Activated CD4-positive, alpha-beta memory T cell treated with anti-CD3 and anti-CD28 coated beads for 36 hours (primary cell): ENCODE results near the gene MUC2. TPM values are rescaled to one million over a fixed set of nuclear protein-coding genes. Genes with fewer than 3 reads are reported as not detected.

Source experiments
- CTCF ChIA-PET: fragments of 350-600 bp; sonication (Branson Sonifier 250); formaldehyde crosslinking; loops from one replicate; lab custom pipeline; 2021; ENCODE audit warnings: antibody characterized with exemption, inconsistent platforms; lab: Charles Lee
- POLR2A ChIA-PET: fragments of 350-600 bp; sonication (Branson Sonifier 250); formaldehyde crosslinking; loops from one replicate; lab custom pipeline; 2021; ENCODE audit warnings: antibody characterized with exemption; lab: Charles Lee
- DNase-seq: peaks from one replicate; pipeline ENCODE4 v3.0.0-alpha.2; 2020
- H3K27ac Mint-ChIP-seq: one replicate; pipeline ENCODE4 v1.8.0; 2021; ENCODE audit warnings: mixed read lengths
- H3K27me3 Mint-ChIP-seq: one replicate; pipeline ENCODE4 v1.8.0; 2021; ENCODE audit warnings: mixed read lengths
- H3K36me3 Mint-ChIP-seq: one replicate; pipeline ENCODE4 v1.8.0; 2021; ENCODE audit warnings: mixed read lengths
- H3K4me1 Mint-ChIP-seq: one replicate; pipeline ENCODE4 v1.8.0; 2021; ENCODE audit warnings: low read depth, mixed read lengths
- H3K4me3 Mint-ChIP-seq: one replicate; pipeline ENCODE4 v1.8.0; 2021; ENCODE audit warnings: mild to moderate bottlenecking, mixed read lengths
- H3K9me3 Mint-ChIP-seq: one replicate; pipeline ENCODE4 v1.8.0; 2021; ENCODE audit warnings: mixed read lengths
- intact Hi-C: fragments of 100-400 bp; cut with micrococcal nuclease; formaldehyde crosslinking; loops from one replicate; pipeline ENCODE4 v1.15.1; 2023
- total RNA-seq, 2 experiments: library from RNA; stranded (reverse); gene quantifications; one replicate each; pipeline ENCODE4 v1.2.3, GENCODE V29; 2021

MUC2 gene
- total RNA-seq, 2 experiments from 2014 or later = not detected

DNA sequence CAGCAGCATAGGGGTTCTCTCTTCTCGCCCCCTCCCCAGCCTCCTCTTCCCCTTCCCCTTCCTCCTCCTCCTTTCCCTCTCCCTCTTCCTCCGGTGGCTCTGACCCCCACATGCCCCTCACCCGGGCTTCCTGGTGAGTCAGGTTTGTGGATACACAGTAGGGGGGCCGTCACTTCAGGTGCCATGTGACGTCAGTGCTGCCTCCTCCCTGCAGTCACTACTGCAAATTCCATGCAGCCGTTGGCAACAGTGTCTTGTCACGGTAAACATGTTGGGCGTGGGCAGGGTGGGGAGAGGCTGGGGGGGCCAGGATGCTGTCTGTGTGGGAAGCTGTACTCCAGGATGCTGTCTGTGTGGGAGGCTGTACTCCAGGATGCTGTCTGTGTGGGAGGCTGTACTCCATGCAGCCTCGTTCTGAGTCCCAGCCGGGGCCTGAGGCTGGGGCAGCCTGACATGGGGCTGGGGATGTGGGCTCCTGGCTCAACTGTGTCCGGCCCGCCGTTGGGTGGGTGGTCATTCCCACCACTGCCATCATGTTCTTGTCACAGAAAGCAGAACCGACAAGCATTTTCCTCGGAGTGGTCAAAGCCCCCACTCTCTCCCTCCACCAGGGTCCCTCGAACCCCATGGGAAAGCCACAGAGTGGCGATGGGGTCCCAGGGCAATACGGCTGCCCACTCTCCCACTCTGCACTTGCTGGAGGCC lies 2.4 kb upstream of the MUC2 start:
- no peak overlapping the region for H3K27ac Mint-ChIP-seq

DNA sequence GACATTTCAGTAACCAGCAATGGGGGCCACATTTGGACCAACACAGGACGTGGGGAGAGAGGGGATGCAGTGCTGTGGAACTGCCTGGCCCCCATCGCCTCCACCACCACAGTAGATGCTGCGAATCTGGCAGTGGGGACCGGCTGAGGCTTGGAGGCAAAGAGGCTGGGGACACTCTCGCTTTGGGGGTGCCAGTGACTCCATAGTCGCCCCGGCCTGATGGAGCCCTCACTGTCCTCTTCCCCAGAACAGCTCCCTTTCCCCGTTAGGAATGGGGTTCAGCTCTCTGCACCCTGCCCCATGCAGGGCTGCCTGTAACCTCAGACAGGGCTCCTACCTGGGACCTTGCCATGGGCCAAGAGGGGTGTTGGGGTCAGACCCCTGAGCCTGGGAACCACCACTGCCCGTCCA lies 1.8 kb upstream of the MUC2 start:
- intact Hi-C loops = no loop called here
- Mint-ChIP-seq H3K4me1 (no peaks in the 10 kb centered on the region), H3K9me3 (no peaks in the 10 kb centered on the region), H3K36me3 (no peaks in the 10 kb centered on the region), H3K27me3 (peaks cover 2% of the 10 kb centered on the region), H3K4me3 (no peak overlapping the region), H3K27ac (no peak overlapping the region)
- ChIA-PET POLR2A (no interaction called here), CTCF (no interaction called here)
- DNase-seq = peak; percentile 3

More for the DNA sequence above, 2.4 kb upstream of the MUC2 start:
- no peak overlapping the region for H3K4me3 Mint-ChIP-seq
- H3K9me3 Mint-ChIP-seq = no peaks in the 10 kb centered on the region
- no peaks in the 10 kb centered on the region for H3K4me1 Mint-ChIP-seq
- H3K27me3 Mint-ChIP-seq = peaks cover 2% of the 10 kb centered on the region
- peak; percentile 1 for DNase-seq
- POLR2A ChIA-PET = no interaction called here
- intact Hi-C loops = no loop called here
- no peaks in the 10 kb centered on the region for H3K36me3 Mint-ChIP-seq
- CTCF ChIA-PET = no interaction called here

DNA sequence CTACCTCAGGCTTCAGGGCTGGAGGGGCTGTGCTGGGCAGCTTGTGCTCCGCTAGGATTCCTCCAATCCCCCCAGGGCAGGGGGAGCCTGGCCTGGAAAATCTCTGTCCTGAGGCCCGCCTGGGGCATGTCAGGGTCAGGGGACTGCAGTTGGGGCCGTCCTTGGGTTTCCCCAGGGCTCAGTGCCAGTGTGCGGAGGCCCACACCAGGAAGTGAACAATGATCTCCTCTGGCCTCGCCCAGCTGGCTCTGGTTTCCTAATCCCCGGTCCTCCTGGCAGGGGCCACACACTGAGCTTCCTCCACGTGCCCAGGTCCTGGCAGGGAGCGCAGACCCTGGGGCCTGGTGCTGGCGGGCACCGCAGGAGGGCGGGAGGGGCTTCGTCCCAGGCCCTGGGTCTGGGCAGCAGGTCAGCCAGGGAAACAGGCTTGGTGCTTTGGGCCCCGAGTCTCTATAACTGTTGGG lies 1.4 kb upstream of the MUC2 start:
- Mint-ChIP-seq H3K27ac (no peak overlapping the region), H3K9me3 (no peaks in the 10 kb centered on the region), H3K27me3 (peaks cover 2% of the 10 kb centered on the region), H3K4me1 (no peaks in the 10 kb centered on the region), H3K4me3 (no peak overlapping the region), H3K36me3 (no peaks in the 10 kb centered on the region)
- DNase-seq = no peak
- POLR2A ChIA-PET = no interaction called here
- intact Hi-C loops = no loop called here
- CTCF ChIA-PET = no interaction called here

- intact Hi-C loops = no loop called here
- ChIA-PET POLR2A (no interaction called here), CTCF (no interaction called here)
- H3K27me3 Mint-ChIP-seq = peaks cover 2% of the 10 kb centered on the region
- H3K4me1 Mint-ChIP-seq = no peaks in the 10 kb centered on the region
- no peaks in the 10 kb centered on the region for H3K9me3 Mint-ChIP-seq
- peak; percentile 3 for DNase-seq
- H3K4me3 Mint-ChIP-seq = no peak overlapping the region
- H3K27ac Mint-ChIP-seq = no peak overlapping the region
- no peaks in the 10 kb centered on the region for H3K36me3 Mint-ChIP-seq
Observed at GRCh38 chr11:1073851-1074243, 827 bp upstream of the MUC2 start.

- peak; percentile 1 for DNase-seq
- Mint-ChIP-seq H3K27ac (no peak overlapping the region), H3K4me3 (no peak overlapping the region), H3K27me3 (peaks cover 2% of the 10 kb centered on the region), H3K36me3 (no peaks in the 10 kb centered on the region), H3K4me1 (no peaks in the 10 kb centered on the region), H3K9me3 (no peaks in the 10 kb centered on the region)
- ChIA-PET CTCF (no interaction called here), POLR2A (no interaction called here)
- intact Hi-C loops = no loop called here
Observed at GRCh38 chr11:1075341-1075911, 752 bp downstream of the MUC2 start.

- ChIA-PET POLR2A (no interaction called here), CTCF (no interaction called here)
- no peaks in the 10 kb centered on the region for H3K9me3 Mint-ChIP-seq
- H3K27ac Mint-ChIP-seq = no peak overlapping the region
- intact Hi-C loops = no loop called here
- DNase-seq = peak; percentile 3
- H3K36me3 Mint-ChIP-seq = no peaks in the 10 kb centered on the region
- no peaks in the 10 kb centered on the region for H3K4me1 Mint-ChIP-seq
- peaks cover 2% of the 10 kb centered on the region for H3K27me3 Mint-ChIP-seq
- H3K4me3 Mint-ChIP-seq = no peak overlapping the region
Observed at GRCh38 chr11:1076061-1076665, 1.5 kb downstream of the MUC2 start.

DNA sequence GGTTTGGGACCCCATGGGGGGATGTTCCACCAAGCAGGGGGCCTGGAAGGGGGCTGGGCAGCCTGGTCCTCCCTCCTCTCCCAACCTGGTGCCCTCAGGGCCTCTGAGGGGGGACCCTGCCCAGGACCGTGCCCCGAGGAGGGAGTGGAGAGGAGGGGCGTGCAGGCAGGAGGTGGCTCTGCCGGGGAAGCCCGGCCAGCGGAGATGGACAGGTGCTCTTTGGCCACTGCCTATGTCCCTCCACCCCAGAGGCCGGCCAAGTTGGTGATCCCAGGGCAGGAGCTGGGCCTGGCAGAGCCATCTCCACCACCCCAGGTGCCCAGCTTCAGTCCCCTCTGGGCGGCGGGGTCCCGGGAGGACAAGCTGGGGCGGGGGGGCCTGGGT lies 2.4 kb downstream of the MUC2 start:
- no peak overlapping the region for H3K4me3 Mint-ChIP-seq
- H3K27me3 Mint-ChIP-seq = no peaks in the 10 kb centered on the region
- no peaks in the 10 kb centered on the region for H3K9me3 Mint-ChIP-seq
- ChIA-PET POLR2A (no interaction called here), CTCF (no interaction called here)
- intact Hi-C loops = no loop called here
- H3K27ac Mint-ChIP-seq = no peak overlapping the region
- peak; percentile 5 for DNase-seq
- H3K4me1 Mint-ChIP-seq = no peaks in the 10 kb centered on the region
- H3K36me3 Mint-ChIP-seq = no peaks in the 10 kb centered on the region

- no peaks in the 10 kb centered on the region for H3K27me3 Mint-ChIP-seq
- no peaks in the 10 kb centered on the region for H3K4me1 Mint-ChIP-seq
- ChIA-PET CTCF (no interaction called here), POLR2A (no interaction called here)
- no peaks in the 10 kb centered on the region for H3K36me3 Mint-ChIP-seq
- intact Hi-C loops = no loop called here
- no peak overlapping the region for H3K4me3 Mint-ChIP-seq
- no peaks in the 10 kb centered on the region for H3K9me3 Mint-ChIP-seq
- DNase-seq = peak; percentile 5
- no peak overlapping the region for H3K27ac Mint-ChIP-seq
Observed at GRCh38 chr11:1077417-1078119, 2.9 kb downstream of the MUC2 start.

GRCh38 chr11:1078191-1078601 lies 3.5 kb downstream of the MUC2 start:
- POLR2A ChIA-PET = no interaction called here
- H3K4me3 Mint-ChIP-seq = no peak overlapping the region
- no peaks in the 10 kb centered on the region for H3K4me1 Mint-ChIP-seq
- no peak overlapping the region for H3K27ac Mint-ChIP-seq
- intact Hi-C loops = no loop called here
- no peaks in the 10 kb centered on the region for H3K36me3 Mint-ChIP-seq
- H3K27me3 Mint-ChIP-seq = no peaks in the 10 kb centered on the region
- H3K9me3 Mint-ChIP-seq = no peaks in the 10 kb centered on the region
- CTCF ChIA-PET = no interaction called here
- no peak for DNase-seq

GRCh38 chr11:1081601-1082311 lies 7.1 kb downstream of the MUC2 start:
- POLR2A ChIA-PET = no interaction called here
- CTCF ChIA-PET = no interaction called here
- Mint-ChIP-seq H3K4me1 (no peaks in the 10 kb centered on the region), H3K9me3 (no peaks in the 10 kb centered on the region), H3K36me3 (no peaks in the 10 kb centered on the region), H3K4me3 (no peak overlapping the region), H3K27ac (no peak overlapping the region), H3K27me3 (no peaks in the 10 kb centered on the region)
- intact Hi-C loops = no loop called here
- DNase-seq = peak; percentile 5

- Mint-ChIP-seq H3K4me3 (no peak overlapping the region), H3K27ac (no peak overlapping the region), H3K4me1 (no peaks in the 10 kb centered on the region), H3K9me3 (no peaks in the 10 kb centered on the region), H3K27me3 (no peaks in the 10 kb centered on the region), H3K36me3 (no peaks in the 10 kb centered on the region)
- CTCF ChIA-PET = no interaction called here
- intact Hi-C loops = no loop called here
- POLR2A ChIA-PET = no interaction called here
- DNase-seq = peak; percentile 7
Observed at GRCh38 chr11:1082346-1082727, 7.7 kb downstream of the MUC2 start.
